ENCODE measurements around the gene KIF1B.

Gene KIF1B

GRCh38 chr1:10288029-10288615 lies 77.8 kb downstream of the KIF1B start:
- Histone ChIP-seq H3K9me3 (ENCODE audit: control insufficient read depth, low read length) (no peaks in the 10 kb centered on the region), H3K4me3 (ENCODE audit: low read length) (no peak overlapping the region), H3K9ac (ENCODE audit: low read length) (no peak overlapping the region), H3K27me3 (replicated peaks; ENCODE audit: control insufficient read depth, insufficient read depth, low read length) (no peaks in the 10 kb centered on the region), H3K4me1 (ENCODE audit: control insufficient read depth, insufficient read depth, low read length) (peaks cover 8% of the 10 kb centered on the region), H3K36me3 (ENCODE audit: control insufficient read depth, insufficient read depth, low read length, severe bottlenecking) (peaks cover 57% of the 10 kb centered on the region)
- no peak for DNase-seq (ENCODE audit: low read depth)

- no peaks in the 10 kb centered on the region for H3K27me3 ChIP-seq (replicated peaks; ENCODE audit: control insufficient read depth, insufficient read depth, low read length)
- H3K4me3 ChIP-seq (ENCODE audit: low read length) = no peak overlapping the region
- H3K4me1 ChIP-seq (ENCODE audit: control insufficient read depth, insufficient read depth, low read length) = peaks cover 8% of the 10 kb centered on the region
- H3K9ac ChIP-seq (ENCODE audit: low read length) = no peak overlapping the region
- H3K9me3 ChIP-seq (ENCODE audit: control insufficient read depth, low read length) = no peaks in the 10 kb centered on the region
- peaks cover 70% of the 10 kb centered on the region for H3K36me3 ChIP-seq (ENCODE audit: control insufficient read depth, insufficient read depth, low read length, severe bottlenecking)
- DNase-seq (ENCODE audit: low read depth) = no peak
Measured at GRCh38 chr1:10291705-10292104, 81.3 kb downstream of the KIF1B start.

GRCh38 chr1:10292188-10292587 lies 81.8 kb downstream of the KIF1B start:
- DNase-seq (ENCODE audit: low read depth) = no peak
- H3K4me3 ChIP-seq (ENCODE audit: low read length) = no peak overlapping the region
- no peaks in the 10 kb centered on the region for H3K27me3 ChIP-seq (replicated peaks; ENCODE audit: control insufficient read depth, insufficient read depth, low read length)
- peaks cover 8% of the 10 kb centered on the region for H3K4me1 ChIP-seq (ENCODE audit: control insufficient read depth, insufficient read depth, low read length)
- no peaks in the 10 kb centered on the region for H3K9me3 ChIP-seq (ENCODE audit: control insufficient read depth, low read length)
- H3K9ac ChIP-seq (ENCODE audit: low read length) = no peak overlapping the region
- H3K36me3 ChIP-seq (ENCODE audit: control insufficient read depth, insufficient read depth, low read length, severe bottlenecking) = peaks cover 74% of the 10 kb centered on the region

- no peaks in the 10 kb centered on the region for H3K9me3 ChIP-seq (ENCODE audit: control insufficient read depth, low read length)
- peaks cover 12% of the 10 kb centered on the region for H3K4me1 ChIP-seq (ENCODE audit: control insufficient read depth, insufficient read depth, low read length)
- peaks cover 78% of the 10 kb centered on the region for H3K36me3 ChIP-seq (ENCODE audit: control insufficient read depth, insufficient read depth, low read length, severe bottlenecking)
- DNase-seq (ENCODE audit: low read depth) = no peak
- no peak overlapping the region for H3K9ac ChIP-seq (ENCODE audit: low read length)
- no peaks in the 10 kb centered on the region for H3K27me3 ChIP-seq (replicated peaks; ENCODE audit: control insufficient read depth, insufficient read depth, low read length)
- no peak overlapping the region for H3K4me3 ChIP-seq (ENCODE audit: low read length)
Measured at GRCh38 chr1:10295481-10296085, 85.2 kb downstream of the KIF1B start.

GRCh38 chr1:10299151-10299550 lies 88.8 kb downstream of the KIF1B start:
- Histone ChIP-seq H3K4me1 (ENCODE audit: control insufficient read depth, insufficient read depth, low read length) (peaks cover 8% of the 10 kb centered on the region), H3K36me3 (ENCODE audit: control insufficient read depth, insufficient read depth, low read length, severe bottlenecking) (peaks cover 69% of the 10 kb centered on the region), H3K4me3 (ENCODE audit: low read length) (no peak overlapping the region), H3K27me3 (replicated peaks; ENCODE audit: control insufficient read depth, insufficient read depth, low read length) (no peaks in the 10 kb centered on the region), H3K9me3 (ENCODE audit: control insufficient read depth, low read length) (no peaks in the 10 kb centered on the region), H3K9ac (ENCODE audit: low read length) (no peak overlapping the region)
- DNase-seq (ENCODE audit: low read depth) = no peak

GRCh38 chr1:10302416-10302815 lies 92.0 kb downstream of the KIF1B start:
- H3K4me1 ChIP-seq (ENCODE audit: control insufficient read depth, insufficient read depth, low read length) = peaks cover 8% of the 10 kb centered on the region
- DNase-seq (ENCODE audit: low read depth) = no peak
- H3K9me3 ChIP-seq (ENCODE audit: control insufficient read depth, low read length) = no peaks in the 10 kb centered on the region
- H3K27me3 ChIP-seq (replicated peaks; ENCODE audit: control insufficient read depth, insufficient read depth, low read length) = no peaks in the 10 kb centered on the region
- H3K4me3 ChIP-seq (ENCODE audit: low read length) = no peak overlapping the region
- peaks cover 54% of the 10 kb centered on the region for H3K36me3 ChIP-seq (ENCODE audit: control insufficient read depth, insufficient read depth, low read length, severe bottlenecking)
- H3K9ac ChIP-seq (ENCODE audit: low read length) = no peak overlapping the region

GRCh38 chr1:10304295-10304694 lies 93.9 kb downstream of the KIF1B start:
- no peak for DNase-seq (ENCODE audit: low read depth)
- no peaks in the 10 kb centered on the region for H3K9me3 ChIP-seq (ENCODE audit: control insufficient read depth, low read length)
- H3K4me3 ChIP-seq (ENCODE audit: low read length) = no peak overlapping the region
- no peaks in the 10 kb centered on the region for H3K27me3 ChIP-seq (replicated peaks; ENCODE audit: control insufficient read depth, insufficient read depth, low read length)
- H3K36me3 ChIP-seq (ENCODE audit: control insufficient read depth, insufficient read depth, low read length, severe bottlenecking) = peaks cover 42% of the 10 kb centered on the region
- peaks cover 23% of the 10 kb centered on the region for H3K4me1 ChIP-seq (ENCODE audit: control insufficient read depth, insufficient read depth, low read length)
- H3K9ac ChIP-seq (ENCODE audit: low read length) = no peak overlapping the region

GRCh38 chr1:10306435-10306834 lies 96.1 kb downstream of the KIF1B start:
- Histone ChIP-seq H3K27me3 (replicated peaks; ENCODE audit: control insufficient read depth, insufficient read depth, low read length) (no peaks in the 10 kb centered on the region), H3K9me3 (ENCODE audit: control insufficient read depth, low read length) (no peaks in the 10 kb centered on the region), H3K36me3 (ENCODE audit: control insufficient read depth, insufficient read depth, low read length, severe bottlenecking) (peaks cover 45% of the 10 kb centered on the region), H3K4me1 (ENCODE audit: control insufficient read depth, insufficient read depth, low read length) (peaks cover 15% of the 10 kb centered on the region), H3K4me3 (ENCODE audit: low read length) (no peak overlapping the region), H3K9ac (ENCODE audit: low read length) (no peak overlapping the region)
- DNase-seq (ENCODE audit: low read depth) = no peak

- Histone ChIP-seq H3K4me3 (ENCODE audit: low read length) (no peak overlapping the region), H3K36me3 (ENCODE audit: control insufficient read depth, insufficient read depth, low read length, severe bottlenecking) (peaks cover 53% of the 10 kb centered on the region), H3K9me3 (ENCODE audit: control insufficient read depth, low read length) (no peaks in the 10 kb centered on the region), H3K27me3 (replicated peaks; ENCODE audit: control insufficient read depth, insufficient read depth, low read length) (no peaks in the 10 kb centered on the region), H3K9ac (ENCODE audit: low read length) (no peak overlapping the region), H3K4me1 (ENCODE audit: control insufficient read depth, insufficient read depth, low read length) (peaks cover 15% of the 10 kb centered on the region)
- no peak for DNase-seq (ENCODE audit: low read depth)
Measured at GRCh38 chr1:10308001-10308400, 97.6 kb downstream of the KIF1B start.

- DNase-seq (ENCODE audit: low read depth) = no peak
- no peaks in the 10 kb centered on the region for H3K9me3 ChIP-seq (ENCODE audit: control insufficient read depth, low read length)
- peaks cover 15% of the 10 kb centered on the region for H3K4me1 ChIP-seq (ENCODE audit: control insufficient read depth, insufficient read depth, low read length)
- H3K9ac ChIP-seq (ENCODE audit: low read length) = no peak overlapping the region
- H3K27me3 ChIP-seq (replicated peaks; ENCODE audit: control insufficient read depth, insufficient read depth, low read length) = no peaks in the 10 kb centered on the region
- H3K36me3 ChIP-seq (ENCODE audit: control insufficient read depth, insufficient read depth, low read length, severe bottlenecking) = peaks cover 39% of the 10 kb centered on the region
- no peak overlapping the region for H3K4me3 ChIP-seq (ENCODE audit: low read length)
Measured at GRCh38 chr1:10309243-10310011, 99.1 kb downstream of the KIF1B start.

GRCh38 chr1:10316752-10317151 lies 106.4 kb downstream of the KIF1B start:
- DNase-seq (ENCODE audit: low read depth) = no peak
- H3K9ac ChIP-seq (ENCODE audit: low read length) = no peak overlapping the region
- peaks cover 15% of the 10 kb centered on the region for H3K36me3 ChIP-seq (ENCODE audit: control insufficient read depth, insufficient read depth, low read length, severe bottlenecking)
- H3K4me3 ChIP-seq (ENCODE audit: low read length) = no peak overlapping the region
- no peaks in the 10 kb centered on the region for H3K9me3 ChIP-seq (ENCODE audit: control insufficient read depth, low read length)
- H3K4me1 ChIP-seq (ENCODE audit: control insufficient read depth, insufficient read depth, low read length) = no peaks in the 10 kb centered on the region
- no peaks in the 10 kb centered on the region for H3K27me3 ChIP-seq (replicated peaks; ENCODE audit: control insufficient read depth, insufficient read depth, low read length)
